GM06990 (cell line): ENCODE data around the gene SAMD11.
"Not testable (repeated sequence)": the region's sequence is repeated elsewhere in the genome, so short reads cannot be mapped to it uniquely, and the experiment has no call there.

Experiments
- DNase-seq: peaks from one replicate; pipeline ENCODE4 v3.0.0-alpha.2; 2011; ENCODE audit not compliant: insufficient read length; ENCODE audit errors: extremely low read depth
- H3K27me3 ChIP-seq: replicated peaks from 2 replicates; pipeline ENCODE4 v1.6.0; 2011; ENCODE audit warnings: low read length; ENCODE audit not compliant: control insufficient read depth, insufficient read depth
- H3K36me3 ChIP-seq: 2 replicates; pipeline ENCODE4 v1.5.1; 2011; ENCODE audit warnings: low read length; ENCODE audit not compliant: control insufficient read depth, insufficient read depth
- H3K4me3 ChIP-seq: replicated peaks from 2 replicates; pipeline ENCODE4 v1.5.1; 2011; ENCODE audit warnings: low read depth, mild to moderate bottlenecking, control low read depth, low read length
- CTCF ChIP-seq: IDR thresholded peaks from 2 replicates; pipeline ENCODE4 v1.5.1; 2011; ENCODE audit warnings: low read length, control low read depth, mild to moderate bottlenecking, inconsistent platforms; ENCODE audit not compliant: insufficient read depth, poor library complexity, severe bottlenecking

The SAMD11 gene

GRCh38 chr1:974293-974640 lies 50.5 kb downstream of the SAMD11 start:
- no peak for DNase-seq
- Histone ChIP-seq H3K36me3 (no peaks in the 10 kb centered on the region), H3K4me3 (no peak overlapping the region), H3K27me3 (no peaks in the 10 kb centered on the region; the same call in 1 of the 2 replicates)
- no peak for TF ChIP-seq CTCF

DNA sequence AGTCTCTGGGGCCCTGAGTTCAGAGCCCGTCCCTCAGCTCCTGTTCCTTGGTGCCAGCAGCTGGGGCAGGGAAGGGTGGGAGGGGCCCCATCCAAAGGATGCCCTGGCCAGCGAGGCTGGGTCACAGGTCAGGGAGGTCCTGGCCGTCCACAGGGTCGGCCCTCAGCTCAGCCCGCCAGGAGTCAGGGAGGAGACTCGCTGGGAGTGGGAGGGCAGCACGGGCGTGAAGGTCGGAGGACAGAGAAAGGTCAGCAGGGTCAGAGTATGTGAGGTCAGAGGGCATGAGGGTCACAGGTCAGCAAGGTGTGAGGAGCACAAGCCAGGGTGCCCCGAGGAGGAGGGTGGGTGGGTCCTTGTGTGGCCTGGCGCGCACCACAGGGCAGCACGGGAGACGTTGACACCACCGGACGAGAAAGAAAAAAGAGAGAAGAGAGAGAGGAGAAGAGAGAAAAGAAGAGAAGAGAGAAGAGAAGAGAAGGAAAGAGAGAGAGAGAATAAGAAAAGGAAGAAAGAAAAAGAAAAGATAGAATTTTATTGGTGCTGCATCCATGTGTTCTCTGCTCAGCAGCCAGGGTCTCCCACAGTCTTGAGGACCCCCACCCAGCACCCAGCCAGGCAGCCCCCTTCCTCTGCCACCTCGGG lies 51.1 kb downstream of the SAMD11 start:
- no peak overlapping the region for H3K4me3 ChIP-seq
- no peak for DNase-seq
- H3K27me3 ChIP-seq, result no peaks in the 10 kb centered on the region; the same call in 1 of the 2 replicates
- no peak for TF ChIP-seq CTCF
- H3K36me3 ChIP-seq, result no peaks in the 10 kb centered on the region

- Histone ChIP-seq H3K27me3 (no peaks in the 10 kb centered on the region; the same call in 1 of the 2 replicates), H3K36me3 (no peaks in the 10 kb centered on the region), H3K4me3 (no peak overlapping the region)
- no peak for TF ChIP-seq CTCF
- DNase-seq, result no peak
Measured at GRCh38 chr1:975365-975764, 51.6 kb downstream of the SAMD11 start.

DNA sequence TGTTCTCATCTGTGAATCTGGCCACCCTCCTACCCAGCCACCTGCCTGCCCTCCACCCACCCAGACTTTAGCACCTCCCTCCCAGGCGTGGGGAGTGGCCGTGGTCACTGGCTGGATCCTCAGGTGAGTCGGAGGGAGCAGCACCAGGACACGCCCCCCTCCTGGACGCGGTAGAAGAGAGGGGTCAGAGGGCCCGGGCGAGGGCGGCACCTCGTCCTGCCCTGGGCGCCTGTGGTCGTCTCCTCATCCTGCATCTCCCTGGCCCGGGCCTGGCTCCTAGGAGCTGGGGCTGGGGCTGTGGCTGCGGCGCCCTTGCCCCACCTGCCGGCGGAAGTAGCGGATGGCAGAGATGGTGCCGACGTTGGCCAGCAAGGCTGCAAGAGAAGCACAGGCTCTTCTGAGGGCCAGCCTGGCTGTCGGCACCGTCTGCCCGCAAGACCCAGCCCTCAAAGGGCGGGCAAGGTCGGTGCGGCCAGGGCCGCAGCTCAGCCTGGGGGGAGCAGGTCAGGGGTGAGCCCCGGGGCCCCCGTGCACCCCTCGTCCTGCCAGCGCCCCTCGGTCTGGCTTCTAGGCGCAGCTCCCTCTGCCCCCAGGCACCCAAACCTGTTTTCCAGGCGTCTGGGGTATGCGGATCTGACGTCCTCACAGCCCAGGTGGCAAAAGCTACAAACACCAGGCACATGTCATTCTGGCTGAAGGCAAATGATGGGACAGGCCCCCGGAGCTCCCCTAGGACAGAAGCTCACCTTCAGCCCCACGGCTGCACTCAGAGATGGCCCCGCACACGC lies 52.4 kb downstream of the SAMD11 start:
- peak; percentile 63 for DNase-seq
- TF ChIP-seq CTCF, result peak; percentile 66
- H3K4me3 ChIP-seq, result no peak overlapping the region

DNA sequence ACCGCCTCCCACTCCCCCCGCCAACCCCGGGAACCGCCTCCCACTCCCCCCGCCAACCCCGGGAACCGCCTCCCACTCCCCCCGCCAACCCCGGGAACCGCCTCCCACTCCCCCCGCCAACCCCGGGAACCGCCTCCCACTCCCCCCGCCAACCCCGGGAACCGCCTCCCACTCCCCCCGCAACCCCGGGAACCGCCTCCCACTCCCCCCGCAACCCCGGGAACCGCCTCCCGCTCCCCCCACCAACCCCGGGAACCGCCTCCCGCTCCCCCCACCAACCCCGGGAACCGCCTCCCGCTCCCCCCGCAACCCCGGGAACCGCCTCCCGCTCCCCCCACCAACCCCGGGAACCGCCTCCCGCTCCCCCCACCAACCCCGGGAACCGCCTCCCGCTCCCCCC lies 53.1 kb downstream of the SAMD11 start:
- not testable (repeated sequence) for DNase-seq, H3K36me3 ChIP-seq, H3K4me3 ChIP-seq, H3K27me3 ChIP-seq

More for the DNA sequence above, 52.4 kb downstream of the SAMD11 start:
- H3K36me3 ChIP-seq, result no peaks in the 10 kb centered on the region
- H3K27me3 ChIP-seq, result no peaks in the 10 kb centered on the region; the same call in 1 of the 2 replicates

DNA sequence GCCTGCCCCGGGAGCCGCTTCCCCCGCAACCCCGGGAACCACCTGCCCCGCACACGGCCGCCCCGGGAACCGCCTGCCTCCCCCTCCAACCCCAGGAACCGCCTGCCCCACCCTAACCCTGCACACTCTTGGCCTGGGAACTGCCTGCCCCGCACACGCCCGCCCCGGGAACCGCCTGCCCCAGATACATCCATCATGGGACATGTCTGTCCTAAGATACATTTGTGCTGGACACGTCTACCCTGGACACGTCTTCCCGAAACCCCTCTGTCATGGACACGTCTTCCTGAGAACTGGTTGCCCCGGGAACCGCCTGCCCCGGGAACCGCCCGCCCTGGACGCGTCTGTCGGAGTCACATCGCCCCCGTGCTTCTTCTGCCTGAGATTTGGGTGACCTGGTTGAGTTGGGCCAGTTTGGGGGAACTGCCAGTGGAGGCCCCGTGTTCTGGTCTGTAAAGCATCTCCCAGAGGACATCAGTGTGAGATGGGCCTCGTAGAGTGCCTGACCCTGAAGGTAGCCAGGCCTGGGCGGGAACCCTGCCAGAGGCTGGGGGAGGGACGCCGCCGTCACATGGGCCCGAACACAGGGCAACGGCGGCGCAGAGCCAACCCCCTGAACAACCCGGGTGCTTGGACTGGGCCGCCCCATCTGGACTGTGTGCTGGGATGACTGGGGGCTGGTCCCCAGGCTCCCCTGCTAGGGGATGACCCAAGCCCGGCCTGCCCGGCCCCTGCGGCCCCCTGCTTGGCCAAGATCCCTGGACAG lies 54.5 kb downstream of the SAMD11 start:
- DNase-seq, result no peak
- no peak for TF ChIP-seq CTCF
- Histone ChIP-seq H3K4me3 (no peak overlapping the region), H3K36me3 (no peaks in the 10 kb centered on the region), H3K27me3 (no peaks in the 10 kb centered on the region; the same call in 1 of the 2 replicates)
